ENCODE results near the gene CCDC191. TPM values are rescaled to one million over a fixed set of nuclear protein-coding genes. Genes with fewer than 3 reads are reported as not detected.

Gene CCDC191
- total RNA-seq, 1 donor, result 4.2 TPM

GRCh38 chr3:114081037-114081436 is 24.7 kb upstream of the CCDC191 start:
- no peak overlapping the region for H3K4me3 ChIP-seq (ENCODE audit: low read depth, low read length)
- peak; percentile 60 for DNase-seq (ENCODE audit: low read depth)
- TF ChIP-seq CTCF (IDR thresholded peaks at IDR 0.05; ENCODE audit: insufficient read depth, low read length), result no peak

- TF ChIP-seq CTCF (IDR thresholded peaks at IDR 0.05; ENCODE audit: insufficient read depth, low read length), result no peak
- no peak for DNase-seq (ENCODE audit: low read depth)
- H3K4me3 ChIP-seq (ENCODE audit: low read depth, low read length), result no peak overlapping the region
These were observed 23.9 kb upstream of the CCDC191 start for GRCh38 chr3:114080201-114080600.

GRCh38 chr3:114079761-114080160 is 23.4 kb upstream of the CCDC191 start:
- DNase-seq (ENCODE audit: low read depth), result peak; percentile 43
- no peak for TF ChIP-seq CTCF (IDR thresholded peaks at IDR 0.05; ENCODE audit: insufficient read depth, low read length)
- H3K4me3 ChIP-seq (ENCODE audit: low read depth, low read length), result no peak overlapping the region

- TF ChIP-seq CTCF (IDR thresholded peaks at IDR 0.05; ENCODE audit: insufficient read depth, low read length), result no peak
These were observed 21.8 kb upstream of the CCDC191 start for GRCh38 chr3:114078126-114078525.

GRCh38 chr3:114076711-114077110 is 20.4 kb upstream of the CCDC191 start:
- no peak for TF ChIP-seq CTCF (IDR thresholded peaks at IDR 0.05; ENCODE audit: insufficient read depth, low read length)
- DNase-seq (ENCODE audit: low read depth), result no peak
- H3K4me3 ChIP-seq (ENCODE audit: low read depth, low read length), result no peak overlapping the region

More at GRCh38 chr3:114078126-114078525, 21.8 kb upstream of the CCDC191 start:
- peak; percentile 64 for DNase-seq (ENCODE audit: low read depth)
- H3K4me3 ChIP-seq (ENCODE audit: low read depth, low read length), result no peak overlapping the region

GRCh38 chr3:114071786-114072185 is 15.5 kb upstream of the CCDC191 start:
- no peak for TF ChIP-seq CTCF (IDR thresholded peaks at IDR 0.05; ENCODE audit: insufficient read depth, low read length)
- DNase-seq (ENCODE audit: low read depth), result no peak
- H3K4me3 ChIP-seq (ENCODE audit: low read depth, low read length), result no peak overlapping the region

GRCh38 chr3:114068336-114068735 is 12.0 kb upstream of the CCDC191 start:
- DNase-seq (ENCODE audit: low read depth), result no peak
- TF ChIP-seq CTCF (IDR thresholded peaks at IDR 0.05; ENCODE audit: insufficient read depth, low read length), result no peak

More at GRCh38 chr3:114068336-114068735, 12.0 kb upstream of the CCDC191 start:
- H3K4me3 ChIP-seq (ENCODE audit: low read depth, low read length), result no peak overlapping the region

All from fibroblast of the aortic adventitia (primary cell).